Neural crest cell (in vitro differentiated cells): ENCODE results near the gene FAM180A. TPM values are rescaled to one million over a fixed set of nuclear protein-coding genes. Genes with fewer than 3 reads are reported as not detected.
"Not testable (repeated sequence)": the region's sequence is repeated elsewhere in the genome, so short reads cannot be mapped to it uniquely, and the experiment has no call there.

Source experiments
- DNase-seq: peaks from one replicate; pipeline ENCODE4 v3.0.0; 2021; ENCODE audit warnings: low read depth, mixed read lengths, low spot score
- H3K27ac Mint-ChIP-seq: one replicate; pipeline ENCODE4 v1.8.0; 2021; ENCODE audit warnings: mild to moderate bottlenecking, mixed read lengths; ENCODE audit not compliant: unreplicated experiment
- H3K27me3 Mint-ChIP-seq: 2 replicates; pipeline ENCODE4 v1.8.0; 2021; ENCODE audit warnings: low read depth, mild to moderate bottlenecking, mixed read lengths
- H3K36me3 Mint-ChIP-seq: 2 replicates; pipeline ENCODE4 v1.8.0; 2021; ENCODE audit warnings: low read depth, mild to moderate bottlenecking, mixed read lengths
- H3K4me1 Mint-ChIP-seq: 2 replicates; pipeline ENCODE4 v1.8.0; 2021; ENCODE audit warnings: mixed read lengths
- H3K4me3 Mint-ChIP-seq: one replicate; pipeline ENCODE4 v1.8.0; 2021; ENCODE audit warnings: mild to moderate bottlenecking, mixed read lengths
- H3K9me3 Mint-ChIP-seq: 2 replicates; pipeline ENCODE4 v1.8.0; 2021; ENCODE audit warnings: mixed read lengths
- total RNA-seq: library from RNA; stranded (reverse); gene quantifications from 2 replicates; pipeline ENCODE4 v1.2.1, GENCODE V29; 2021
- TF ChIP-seq, protein P1 (sequence below): fragments of 200-600 bp; sonication (generic); conservative IDR thresholded peaks from 2 replicates; pipeline ENCODE4 v1.5.0; 2021; ENCODE audit warnings: antibody characterized with exemption, mild to moderate bottlenecking

FAM180A gene
- total RNA-seq, 1 donor from 2014 or later, result not detected

- Mint-ChIP-seq H3K36me3 (peaks cover 3% of the 10 kb centered on the region), H3K4me3 (no peak overlapping the region), H3K9me3 (peaks cover 16% of the 10 kb centered on the region), H3K27ac (no peak overlapping the region), H3K4me1 (peaks cover 11% of the 10 kb centered on the region), H3K27me3 (no peaks in the 10 kb centered on the region)
- DNase-seq, result no peak
- TF ChIP-seq, protein P1, sequence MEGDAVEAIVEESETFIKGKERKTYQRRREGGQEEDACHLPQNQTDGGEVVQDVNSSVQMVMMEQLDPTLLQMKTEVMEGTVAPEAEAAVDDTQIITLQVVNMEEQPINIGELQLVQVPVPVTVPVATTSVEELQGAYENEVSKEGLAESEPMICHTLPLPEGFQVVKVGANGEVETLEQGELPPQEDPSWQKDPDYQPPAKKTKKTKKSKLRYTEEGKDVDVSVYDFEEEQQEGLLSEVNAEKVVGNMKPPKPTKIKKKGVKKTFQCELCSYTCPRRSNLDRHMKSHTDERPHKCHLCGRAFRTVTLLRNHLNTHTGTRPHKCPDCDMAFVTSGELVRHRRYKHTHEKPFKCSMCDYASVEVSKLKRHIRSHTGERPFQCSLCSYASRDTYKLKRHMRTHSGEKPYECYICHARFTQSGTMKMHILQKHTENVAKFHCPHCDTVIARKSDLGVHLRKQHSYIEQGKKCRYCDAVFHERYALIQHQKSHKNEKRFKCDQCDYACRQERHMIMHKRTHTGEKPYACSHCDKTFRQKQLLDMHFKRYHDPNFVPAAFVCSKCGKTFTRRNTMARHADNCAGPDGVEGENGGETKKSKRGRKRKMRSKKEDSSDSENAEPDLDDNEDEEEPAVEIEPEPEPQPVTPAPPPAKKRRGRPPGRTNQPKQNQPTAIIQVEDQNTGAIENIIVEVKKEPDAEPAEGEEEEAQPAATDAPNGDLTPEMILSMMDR, result no peak
Measured at GRCh38 chr7:135777626-135778398, 29.2 kb upstream of the FAM180A start.

DNA sequence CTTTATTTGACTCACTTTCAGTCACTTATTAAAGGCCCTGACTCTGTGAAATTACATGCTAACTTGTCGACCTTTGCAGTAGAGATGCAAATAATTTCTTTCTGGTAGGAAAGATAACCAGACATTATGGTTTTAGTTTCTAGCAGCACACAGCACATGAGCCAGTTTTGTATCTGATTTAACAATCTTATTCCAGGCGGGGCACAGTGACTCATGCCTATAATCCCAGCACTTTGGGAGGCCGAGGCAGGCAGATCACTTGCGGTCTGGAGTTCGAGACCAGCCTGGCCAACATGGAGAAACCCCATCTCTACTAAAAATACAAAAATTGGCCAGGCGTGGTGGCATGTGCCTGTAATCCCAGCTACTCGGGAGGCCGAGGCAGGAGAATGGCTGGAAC lies 27.3 kb upstream of the FAM180A start:
- H3K4me3 Mint-ChIP-seq, H3K36me3 Mint-ChIP-seq, H3K27me3 Mint-ChIP-seq, DNase-seq, H3K27ac Mint-ChIP-seq: not testable (repeated sequence)
- peaks cover 11% of the 10 kb centered on the region for H3K4me1 Mint-ChIP-seq
- H3K9me3 Mint-ChIP-seq, result peaks cover 16% of the 10 kb centered on the region

DNA sequence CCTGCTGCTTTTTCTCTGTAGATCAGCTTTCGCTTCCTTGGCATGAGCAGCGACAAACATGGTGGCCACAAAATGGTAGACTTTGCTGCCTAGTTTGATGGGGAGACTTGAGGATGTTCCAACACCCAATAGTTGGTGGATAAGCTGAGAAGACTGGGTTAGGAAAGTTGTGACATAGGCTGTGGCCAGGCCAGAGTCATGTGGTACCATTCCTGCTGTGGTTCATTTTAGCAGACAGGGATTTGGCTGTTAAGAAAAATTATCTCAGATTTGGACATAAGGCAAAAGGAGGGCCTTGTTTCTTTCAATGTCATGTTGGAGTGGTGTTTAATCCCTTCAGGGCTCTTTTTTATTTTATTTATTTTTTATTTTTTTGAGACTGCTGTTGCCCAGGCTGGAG lies 26.6 kb upstream of the FAM180A start:
- Mint-ChIP-seq H3K27me3 (no peaks in the 10 kb centered on the region), H3K4me3 (no peak overlapping the region), H3K4me1 (peaks cover 11% of the 10 kb centered on the region), H3K9me3 (peaks cover 16% of the 10 kb centered on the region), H3K27ac (no peak overlapping the region), H3K36me3 (peaks cover 3% of the 10 kb centered on the region)
- no peak for DNase-seq
- TF ChIP-seq, protein P1, result no peak

DNA sequence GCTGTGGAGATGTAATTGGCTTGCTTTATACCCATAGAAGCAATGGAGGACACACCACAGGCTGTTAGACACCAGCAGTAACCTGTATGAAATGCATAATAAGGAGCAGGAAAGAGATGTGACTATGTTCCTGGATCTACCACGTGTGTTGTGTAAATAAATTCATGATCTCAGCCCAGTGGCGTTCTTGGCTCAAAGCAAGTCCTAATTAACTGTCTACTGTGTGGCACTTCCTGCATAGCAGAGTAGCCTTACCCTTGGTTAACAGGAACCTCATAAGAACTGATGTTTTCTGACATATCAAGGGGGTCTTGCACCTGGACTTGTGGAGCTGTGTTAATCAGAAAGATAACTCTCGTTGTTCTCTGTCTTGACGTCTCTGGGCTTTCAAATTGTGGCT lies 25.7 kb upstream of the FAM180A start:
- Mint-ChIP-seq H3K27ac (no peak overlapping the region), H3K27me3 (no peaks in the 10 kb centered on the region), H3K4me3 (no peak overlapping the region), H3K4me1 (peaks cover 11% of the 10 kb centered on the region), H3K36me3 (peaks cover 3% of the 10 kb centered on the region), H3K9me3 (peaks cover 16% of the 10 kb centered on the region)
- TF ChIP-seq, protein P1, result no peak
- no peak for DNase-seq

GRCh38 chr7:135773464-135773863 lies 24.9 kb upstream of the FAM180A start:
- H3K9me3 Mint-ChIP-seq, result peaks cover 9% of the 10 kb centered on the region
- H3K27ac Mint-ChIP-seq, result no peak overlapping the region
- no peak for DNase-seq
- peaks cover 11% of the 10 kb centered on the region for H3K4me1 Mint-ChIP-seq
- TF ChIP-seq, protein P1, result no peak
- H3K4me3 Mint-ChIP-seq, result no peak overlapping the region
- peaks cover 3% of the 10 kb centered on the region for H3K36me3 Mint-ChIP-seq
- H3K27me3 Mint-ChIP-seq, result no peaks in the 10 kb centered on the region

DNA sequence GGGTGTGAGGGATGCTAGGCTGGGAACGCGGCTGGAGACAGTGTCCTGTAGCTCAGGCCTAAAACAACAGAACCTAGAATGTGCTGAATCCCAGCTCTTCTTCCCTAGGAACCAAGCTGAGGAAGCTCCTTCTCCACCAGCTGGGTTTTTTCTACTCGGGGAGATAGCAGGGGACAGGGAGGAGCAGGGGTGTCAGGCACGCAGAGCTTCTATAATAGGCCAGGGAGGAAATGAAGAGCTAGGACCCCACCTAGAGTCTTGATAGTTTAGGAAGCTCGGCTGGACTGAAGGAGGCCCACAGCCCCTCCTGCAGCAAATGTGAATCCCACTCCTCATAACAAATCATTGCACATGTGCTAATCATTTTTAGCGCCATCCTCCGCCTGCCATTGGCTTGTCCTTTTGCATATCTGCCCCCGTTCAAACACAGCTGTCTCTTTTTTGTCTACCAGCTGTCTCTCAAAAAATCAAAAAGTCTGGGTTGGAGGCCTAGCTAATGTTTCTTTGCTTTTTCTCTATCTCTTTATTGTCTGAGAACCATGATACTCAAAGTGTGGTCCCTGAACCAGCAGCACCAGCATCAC lies 24.1 kb upstream of the FAM180A start:
- Mint-ChIP-seq H3K4me3 (no peak overlapping the region), H3K9me3 (peaks cover 7% of the 10 kb centered on the region), H3K27ac (peak overlapping the region; percentile 59), H3K36me3 (no peaks in the 10 kb centered on the region), H3K27me3 (no peaks in the 10 kb centered on the region), H3K4me1 (peaks cover 11% of the 10 kb centered on the region)
- TF ChIP-seq, protein P1, result no peak
- DNase-seq, result no peak
